ENCODE results near the gene SDK1.
"Not testable (repeated sequence)": the region's sequence is repeated elsewhere in the genome, so short reads cannot be mapped to it uniquely, and the experiment has no call there.

Gene SDK1

DNA sequence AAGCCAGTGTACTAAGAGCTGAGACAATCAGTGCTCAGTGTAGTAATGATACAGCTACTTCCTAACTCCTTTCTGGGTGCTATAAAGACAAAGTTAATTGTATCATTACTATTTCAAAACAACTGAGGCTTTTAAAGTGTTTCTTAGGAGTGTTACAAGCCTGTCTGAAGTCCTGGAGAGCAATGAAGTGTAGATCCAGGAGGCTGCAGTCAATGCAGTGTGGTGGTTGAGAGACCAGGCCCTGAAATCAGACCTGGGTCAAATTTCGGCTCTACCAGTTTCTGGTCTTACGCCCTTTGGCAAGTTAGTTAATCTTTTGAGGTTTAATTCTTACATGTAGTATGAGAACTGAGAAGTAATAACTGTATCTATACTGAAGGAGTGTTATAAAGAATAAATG is 387.0 kb downstream of the SDK1 start:
- DNase-seq, result no peak

- DNase-seq, result no peak
Measured at GRCh38 chr7:3688842-3689241, 387.8 kb downstream of the SDK1 start.

GRCh38 chr7:3691478-3692158 is 390.6 kb downstream of the SDK1 start:
- no peak for DNase-seq

GRCh38 chr7:3695602-3696001 is 394.6 kb downstream of the SDK1 start:
- DNase-seq, result no peak

DNA sequence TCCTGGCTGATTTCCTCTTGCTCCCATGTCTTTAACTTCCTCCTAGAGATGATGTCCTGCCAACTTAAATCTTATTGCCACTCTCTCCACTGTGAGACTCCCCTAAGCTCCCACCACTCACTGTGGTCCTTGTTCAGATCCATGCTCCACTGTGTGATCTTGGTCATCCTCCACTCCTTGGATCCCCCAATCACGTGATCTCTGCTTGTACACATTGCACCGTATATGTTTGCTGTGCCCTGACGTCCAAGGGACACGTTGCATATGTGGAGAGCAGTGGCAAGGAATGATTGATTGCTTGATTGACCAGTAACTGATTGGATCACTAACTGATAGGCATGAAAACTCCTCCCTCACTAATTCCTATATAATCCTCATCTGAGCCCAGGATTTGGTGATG is 395.1 kb downstream of the SDK1 start:
- no peak for DNase-seq

DNA sequence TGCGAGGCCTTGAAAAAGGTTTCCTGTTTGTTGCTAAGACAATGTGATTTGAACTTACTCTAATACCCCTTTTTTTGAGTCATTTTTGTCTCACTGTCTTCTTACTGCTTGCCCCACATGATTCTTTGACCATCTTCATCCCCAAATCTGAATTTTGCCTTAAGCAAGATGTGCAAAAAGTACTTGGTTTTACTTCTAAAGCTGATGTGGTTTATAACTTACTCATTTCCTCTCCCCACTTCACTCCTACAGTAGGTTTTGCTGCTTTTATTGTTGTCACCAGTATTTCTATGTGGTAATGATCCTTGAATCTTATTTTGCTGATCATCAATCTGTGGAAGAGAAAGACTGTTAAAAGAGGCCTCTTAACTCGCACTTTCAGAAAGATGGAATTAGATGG is 396.4 kb downstream of the SDK1 start:
- no peak for DNase-seq

DNA sequence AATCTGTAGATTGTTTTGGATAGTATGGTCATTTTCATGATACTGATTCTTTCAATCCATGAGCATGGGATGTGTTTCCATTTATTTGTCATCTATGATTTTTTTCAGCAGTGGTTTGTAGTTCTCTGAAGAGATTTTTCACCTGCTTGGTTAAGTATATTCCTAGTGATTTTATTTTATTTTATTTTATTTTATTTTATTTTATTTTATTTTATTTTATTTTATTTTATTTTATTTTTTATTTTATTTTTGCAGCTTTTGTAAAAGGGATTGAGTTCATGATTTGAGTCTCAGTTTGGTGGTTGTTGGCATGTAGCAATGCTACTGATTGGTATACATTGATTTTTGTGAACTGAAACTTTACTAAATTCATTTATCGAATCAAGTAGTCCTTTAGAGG is 404.2 kb downstream of the SDK1 start:
- no peak for DNase-seq

- DNase-seq, result not testable (repeated sequence)
Measured at GRCh38 chr7:3706091-3706490, 405.0 kb downstream of the SDK1 start.

GRCh38 chr7:3710122-3710521 is 409.1 kb downstream of the SDK1 start:
- no peak for DNase-seq

- no peak for DNase-seq
Measured at GRCh38 chr7:3710531-3710930, 409.5 kb downstream of the SDK1 start.

DNA sequence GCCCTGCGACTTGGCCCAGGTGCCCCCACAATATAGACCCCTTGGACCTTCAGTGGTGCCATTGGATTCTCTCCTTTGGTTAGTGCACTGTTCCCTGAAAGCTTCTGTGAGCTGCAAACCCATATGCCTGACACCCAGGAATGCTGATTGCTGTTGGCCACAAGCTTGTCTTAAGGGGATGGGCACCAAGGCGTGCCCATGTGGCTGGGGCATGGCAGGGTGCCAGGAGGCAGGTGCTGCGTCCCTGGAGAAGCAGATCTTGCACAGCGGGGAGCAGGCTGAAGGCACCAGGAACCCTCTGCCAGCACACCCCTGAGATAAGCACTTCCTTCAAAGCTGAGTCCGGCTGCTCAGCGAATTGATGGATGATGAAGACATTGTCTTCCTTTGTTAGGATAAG is 411.8 kb downstream of the SDK1 start:
- DNase-seq, result peak; percentile 16

GRCh38 chr7:3721422-3721821 is 420.4 kb downstream of the SDK1 start:
- DNase-seq, result no peak

DNA sequence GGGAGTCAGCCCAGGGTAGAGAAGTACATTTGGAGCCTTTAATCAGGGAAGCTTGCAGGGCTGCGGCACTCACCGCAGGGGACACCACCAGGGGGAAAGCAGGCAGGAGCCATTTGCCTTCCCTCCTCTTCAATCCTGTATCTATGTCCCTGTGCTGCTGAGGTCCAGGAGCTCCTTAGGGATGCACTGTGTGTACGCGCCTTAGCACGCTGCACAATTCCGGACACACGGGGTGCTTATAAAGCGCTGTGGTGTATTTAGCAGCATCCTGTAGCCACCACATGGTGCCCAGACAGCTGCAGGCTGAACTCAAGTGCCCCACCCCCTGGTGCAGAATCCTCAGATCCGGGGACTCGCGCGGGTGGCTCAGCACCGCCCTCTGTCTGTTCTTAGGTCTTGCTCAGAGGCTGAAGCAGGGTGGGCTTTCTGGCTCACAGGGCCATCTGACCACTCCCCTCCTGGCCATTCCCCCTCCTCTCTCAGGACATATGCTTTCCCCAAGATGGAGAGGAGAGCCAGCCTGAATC is 421.4 kb downstream of the SDK1 start:
- DNase-seq, result peak; percentile 29

GRCh38 chr7:3725155-3726059 is 424.4 kb downstream of the SDK1 start:
- no peak for DNase-seq

- DNase-seq, result peak; percentile 72
Measured at GRCh38 chr7:3730276-3730675, 429.2 kb downstream of the SDK1 start.

GRCh38 chr7:3732395-3733005 is 431.4 kb downstream of the SDK1 start:
- DNase-seq, result no peak

- no peak for DNase-seq
Measured at GRCh38 chr7:3733541-3734140, 432.6 kb downstream of the SDK1 start.

DNA sequence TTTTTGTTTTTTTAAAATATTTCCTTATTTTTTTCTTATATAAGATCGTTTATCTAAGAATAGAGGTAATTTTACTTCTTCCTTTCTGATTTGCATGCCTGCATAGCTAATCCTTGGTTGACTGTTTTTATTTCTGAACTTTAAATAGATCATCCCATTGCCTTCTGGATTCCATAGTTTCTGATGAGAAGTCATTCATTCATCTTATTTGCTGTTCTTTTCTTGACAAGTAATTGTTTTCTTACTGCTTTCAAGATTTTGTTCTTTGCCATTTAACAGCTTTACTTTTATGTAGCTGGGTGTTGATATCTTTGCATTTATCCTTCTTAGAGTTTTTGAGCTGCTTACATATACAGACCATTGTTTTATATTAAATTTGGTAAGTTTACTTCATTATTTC is 437.9 kb downstream of the SDK1 start:
- no peak for DNase-seq

GRCh38 chr7:3739983-3740382 is 438.9 kb downstream of the SDK1 start:
- DNase-seq, result no peak

- no peak for DNase-seq
Measured at GRCh38 chr7:3747467-3747866, 446.4 kb downstream of the SDK1 start.

GRCh38 chr7:3748389-3748788 is 447.3 kb downstream of the SDK1 start:
- DNase-seq, result no peak

DNA sequence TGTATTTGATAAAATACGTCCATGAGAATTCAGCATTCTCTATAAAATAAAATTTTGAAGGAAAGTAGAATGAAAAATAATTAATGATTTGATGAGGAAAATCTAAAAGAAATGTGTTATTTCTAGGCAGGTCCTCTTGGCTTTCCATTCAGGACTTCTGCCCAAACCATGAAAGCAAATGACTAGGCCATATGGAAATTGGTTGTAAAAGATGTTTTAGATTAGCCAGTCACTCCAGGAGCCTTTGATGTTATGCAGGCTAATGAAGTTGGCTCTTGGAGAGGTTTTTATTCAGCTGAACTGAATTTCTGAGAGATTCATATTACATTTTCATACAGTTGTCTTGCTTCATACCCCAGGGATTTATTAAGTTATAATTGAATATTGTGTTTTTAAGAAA is 452.8 kb downstream of the SDK1 start:
- no peak for DNase-seq

All from NCI-H2171 (cell line).